GM19395 (cell line): ENCODE measurements around the gene SERTAD1.
"Not testable (repeated sequence)": the region's sequence is repeated elsewhere in the genome, so short reads cannot be mapped to it uniquely, and the experiment has no call there.

ENCODE experiments used
- ATAC-seq: cut with Tn5 transposase; IDR thresholded peaks from one replicate; pipeline ENCODE4 v1.9.1; 2021; ENCODE audit warnings: mild to moderate bottlenecking, moderate library complexity; ENCODE audit not compliant: unreplicated experiment

Gene SERTAD1

DNA sequence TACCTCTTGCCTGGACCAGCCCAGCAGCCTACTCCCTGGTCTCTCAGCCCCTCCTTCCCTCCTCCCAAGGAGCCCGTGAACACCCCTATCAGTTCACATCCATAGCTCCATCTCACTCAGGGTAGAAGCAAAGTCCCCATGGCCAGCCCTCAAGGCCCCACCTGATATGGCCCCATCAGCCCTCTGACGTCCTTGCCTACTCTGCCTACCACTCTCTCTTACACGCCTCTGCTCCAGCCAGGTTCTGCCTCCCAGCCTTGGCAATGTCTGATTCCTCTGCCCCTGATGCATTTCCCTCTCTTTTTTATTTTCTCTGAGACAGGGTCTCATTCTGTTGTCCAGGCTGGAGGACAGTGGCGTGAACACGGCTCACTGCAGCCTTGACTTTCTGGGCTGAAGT, 26.2 kb upstream of the SERTAD1 start:
- no peak for ATAC-seq

DNA sequence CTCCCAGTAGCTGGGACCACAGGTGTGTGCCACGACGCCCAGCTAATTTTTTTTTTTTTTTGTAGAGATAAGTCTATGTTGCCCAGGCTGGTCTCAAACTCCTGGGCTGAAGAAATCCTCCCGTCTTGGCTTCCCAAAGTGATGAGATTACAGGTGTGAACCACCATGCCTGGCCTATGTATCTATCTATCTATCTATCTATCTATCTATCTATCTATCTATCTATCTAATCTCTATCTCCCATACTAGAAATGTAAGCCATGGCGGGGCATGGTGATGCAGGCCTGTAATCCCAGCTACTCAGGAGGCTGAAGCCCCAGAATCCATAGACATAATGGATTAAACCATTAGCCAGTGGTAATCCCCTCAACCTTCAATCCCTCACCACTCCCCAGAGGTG, 24.9 kb upstream of the SERTAD1 start:
- ATAC-seq: no peak

GRCh38 chr19:40449506-40449905, 23.7 kb upstream of the SERTAD1 start:
- no peak for ATAC-seq

GRCh38 chr19:40446263-40446784, 20.5 kb upstream of the SERTAD1 start:
- ATAC-seq: no peak

DNA sequence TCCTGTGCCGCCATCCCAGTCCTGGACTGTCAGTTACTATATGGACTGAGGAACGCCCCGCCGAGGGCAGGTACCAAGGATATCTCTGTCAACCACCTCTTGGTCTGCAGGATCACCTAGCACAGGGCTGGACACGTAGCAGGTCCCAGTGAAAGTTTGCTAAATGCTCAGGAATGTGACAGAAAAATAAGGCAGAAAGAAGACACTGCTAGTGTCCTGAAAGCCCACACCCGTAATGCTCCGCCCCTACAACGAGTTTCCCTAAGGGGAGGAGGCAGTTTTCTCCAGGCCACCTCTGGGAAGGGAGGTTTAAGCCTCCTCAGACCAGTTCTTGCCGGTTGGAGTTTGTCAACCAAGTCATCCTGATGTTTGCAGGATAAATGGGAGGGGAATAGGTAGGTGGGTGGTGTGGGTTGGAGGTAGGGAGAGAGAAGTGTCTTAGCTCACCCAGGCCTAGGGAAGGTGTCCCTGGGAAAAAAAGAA, 20.0 kb upstream of the SERTAD1 start:
- no peak for ATAC-seq

- ATAC-seq: no peak
Measured at GRCh38 chr19:40444825-40445312, 19.1 kb upstream of the SERTAD1 start.

DNA sequence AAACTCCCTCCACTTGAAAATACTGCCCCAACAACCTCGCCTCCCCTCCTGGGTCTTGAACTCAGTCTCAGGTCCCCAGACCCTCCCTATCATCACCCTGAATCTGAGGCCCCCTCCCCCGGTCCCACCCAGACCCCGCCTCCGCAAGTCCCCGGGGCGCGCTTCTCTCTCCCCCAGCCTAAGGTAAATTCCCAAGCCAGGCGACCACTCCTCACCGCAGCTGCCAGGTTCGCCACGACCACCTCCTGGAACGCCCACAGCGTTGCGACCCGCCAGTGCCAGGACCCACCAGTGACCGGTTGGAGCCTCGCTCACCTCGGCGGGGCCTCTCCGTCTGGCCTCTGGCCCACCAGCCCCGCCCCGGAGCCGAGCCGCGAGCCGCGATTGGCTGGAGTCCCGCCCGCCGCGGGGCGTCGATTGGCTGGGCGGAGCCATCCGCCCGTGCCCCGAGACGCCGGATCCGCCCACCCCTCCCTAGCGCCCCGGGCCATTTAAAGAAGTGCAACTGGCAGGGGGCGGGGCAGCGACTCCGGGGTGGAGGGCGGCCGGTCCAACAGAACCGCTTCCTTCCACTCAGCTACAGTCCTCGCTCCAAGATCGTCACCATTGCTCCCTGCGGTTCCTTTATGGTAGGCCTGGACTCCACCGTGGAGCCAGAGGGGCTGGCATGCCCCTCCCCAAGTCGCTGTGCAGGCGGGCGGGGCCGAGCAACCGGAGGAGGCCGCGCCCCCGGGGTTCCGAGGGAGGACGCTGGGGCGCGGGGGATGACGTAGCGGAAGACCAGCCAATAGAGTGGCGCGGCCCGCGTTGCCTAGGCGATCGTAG, 18.4 kb upstream of the SERTAD1 start, which contains the start of gene SERTAD3:
SERTAD3 (minus strand) TSS at position 336 of the 825 bp plus-strand sequence. CDS start 2,255 bp downstream, outside the sequence.
- ATAC-seq: peak; percentile 66

DNA sequence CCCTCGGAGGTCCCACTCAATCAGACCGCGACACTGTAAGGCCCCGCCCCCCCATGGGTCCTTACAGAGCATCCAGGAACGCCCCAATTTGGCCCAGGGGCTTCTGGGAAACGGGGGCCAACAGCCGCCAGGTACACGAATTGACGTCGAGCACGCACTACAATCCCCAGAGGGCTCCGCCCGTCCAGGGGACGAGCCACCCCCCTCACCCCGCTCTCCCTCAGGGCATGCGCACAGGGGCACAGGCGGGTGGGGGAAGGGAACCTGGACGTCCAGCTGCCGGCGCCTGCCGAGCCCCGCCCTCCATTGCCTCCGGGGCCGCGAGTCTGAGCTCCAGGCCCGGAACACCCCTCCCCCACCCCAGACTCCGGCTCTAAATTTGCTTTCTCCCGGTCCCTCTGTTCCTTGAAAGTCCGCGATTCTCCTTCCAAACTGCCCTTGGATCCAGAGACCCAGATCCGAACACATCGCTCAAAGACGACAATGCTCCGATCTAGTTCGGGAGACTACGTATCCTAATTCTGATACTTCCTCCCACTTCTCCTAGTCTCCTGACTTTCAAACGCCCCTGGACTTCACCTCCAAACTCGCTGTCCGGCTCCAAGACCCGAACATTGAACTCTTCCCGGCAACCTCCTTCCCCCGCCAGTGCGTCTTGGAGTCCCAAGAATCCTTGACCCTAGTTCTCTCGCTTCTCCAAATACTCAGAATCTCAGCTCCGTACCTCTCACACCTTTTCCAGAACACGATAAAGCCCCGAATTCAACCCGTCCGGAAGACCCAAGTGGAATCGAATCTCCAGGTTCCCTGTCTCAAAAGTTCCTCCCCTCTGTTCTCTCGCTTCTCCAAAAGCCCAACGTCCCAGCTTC, 17.6 kb upstream of the SERTAD1 start:
- ATAC-seq: peak; percentile 79

- no peak for ATAC-seq
Measured at GRCh38 chr19:40442328-40443130, 16.7 kb upstream of the SERTAD1 start.

DNA sequence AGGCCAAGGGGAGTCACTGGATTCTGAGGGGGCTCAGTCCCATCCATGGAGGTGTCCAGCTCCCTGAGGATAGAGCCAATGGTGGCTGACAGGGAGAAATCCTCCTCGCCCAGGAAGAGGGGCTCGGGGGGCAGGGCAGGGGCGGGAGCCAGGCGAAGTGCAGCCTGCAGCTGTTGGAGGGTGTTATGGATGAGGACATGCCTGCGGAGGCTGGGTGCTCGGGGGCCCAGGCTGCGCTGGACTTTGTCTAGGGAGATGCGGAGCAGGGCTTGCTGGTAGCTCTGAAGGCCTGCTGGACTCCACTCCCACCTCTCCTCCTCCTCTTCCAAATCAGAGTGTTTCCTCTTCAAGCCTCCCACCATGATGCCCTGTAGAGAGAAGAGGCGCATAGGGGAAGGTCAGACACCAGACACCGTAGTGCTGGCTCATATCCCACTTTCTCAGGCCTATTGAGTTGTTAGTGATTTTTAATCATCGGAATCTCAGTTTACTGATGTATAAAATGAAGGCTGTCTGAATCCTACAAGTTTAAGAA, 16.0 kb upstream of the SERTAD1 start:
- no peak for ATAC-seq

GRCh38 chr19:40438284-40438683, 12.5 kb upstream of the SERTAD1 start:
- no peak for ATAC-seq

DNA sequence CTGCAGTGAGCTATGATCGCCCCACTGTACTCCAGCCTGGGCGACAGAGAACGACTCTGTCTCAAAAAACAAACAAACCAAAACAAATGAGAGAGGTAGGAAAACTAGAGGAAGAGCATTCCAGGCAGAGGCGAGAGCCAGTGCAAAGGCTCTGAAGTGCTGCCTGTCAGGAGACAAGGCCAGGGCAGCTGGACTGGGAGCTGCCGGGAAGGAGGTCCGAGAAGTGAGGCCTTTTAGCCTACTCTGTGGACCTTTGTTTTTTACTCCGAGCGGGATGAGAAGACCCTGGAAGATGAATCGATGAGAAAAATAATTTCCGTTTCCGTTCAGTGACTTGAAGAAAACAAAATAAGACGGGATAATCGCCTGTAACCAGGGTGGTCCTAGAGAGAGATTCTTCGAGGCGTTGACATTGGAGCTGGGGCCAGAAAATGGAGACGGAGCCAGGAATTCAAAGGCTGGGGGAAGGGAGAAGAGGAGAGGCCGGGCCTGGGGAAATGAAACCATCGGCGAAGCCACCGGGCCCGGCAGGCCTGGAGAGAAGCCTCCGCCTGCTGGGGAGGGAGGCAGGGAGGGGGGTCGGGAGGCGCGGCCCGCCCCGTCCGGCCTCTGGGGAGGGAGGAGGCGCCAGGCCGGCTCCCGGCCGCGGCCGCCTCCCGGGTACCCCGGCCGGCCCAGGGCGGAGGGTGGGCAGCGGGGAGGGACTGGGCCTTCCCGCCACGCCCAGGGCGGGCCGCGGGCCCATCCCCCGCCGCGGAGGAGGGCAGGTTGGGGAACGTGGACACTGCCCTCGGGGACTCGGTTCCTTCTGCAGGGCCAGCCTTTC, 7.8 kb upstream of the SERTAD1 start:
- no peak for ATAC-seq

DNA sequence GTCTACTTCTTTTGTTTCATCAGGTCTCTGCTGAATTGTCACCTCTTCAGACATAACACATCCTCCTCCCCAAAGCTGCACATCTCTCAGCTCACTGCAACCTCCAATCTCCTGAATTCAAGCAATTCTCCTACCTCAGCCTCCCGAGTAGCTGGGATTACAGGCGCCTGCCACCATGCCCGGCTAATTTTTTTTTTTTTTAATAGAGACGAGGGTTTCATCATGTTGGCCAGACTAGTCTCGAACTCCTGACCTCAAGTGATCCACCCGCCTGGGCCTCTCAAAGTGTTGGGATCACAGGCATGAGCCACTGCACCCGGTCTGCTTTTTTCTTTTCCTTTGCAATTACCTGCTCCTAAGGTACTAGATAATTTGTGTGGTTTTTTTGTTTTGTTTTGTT, 7.0 kb upstream of the SERTAD1 start:
- not testable (repeated sequence) for ATAC-seq

GRCh38 chr19:40431698-40432097, 5.9 kb upstream of the SERTAD1 start:
- ATAC-seq: no peak

DNA sequence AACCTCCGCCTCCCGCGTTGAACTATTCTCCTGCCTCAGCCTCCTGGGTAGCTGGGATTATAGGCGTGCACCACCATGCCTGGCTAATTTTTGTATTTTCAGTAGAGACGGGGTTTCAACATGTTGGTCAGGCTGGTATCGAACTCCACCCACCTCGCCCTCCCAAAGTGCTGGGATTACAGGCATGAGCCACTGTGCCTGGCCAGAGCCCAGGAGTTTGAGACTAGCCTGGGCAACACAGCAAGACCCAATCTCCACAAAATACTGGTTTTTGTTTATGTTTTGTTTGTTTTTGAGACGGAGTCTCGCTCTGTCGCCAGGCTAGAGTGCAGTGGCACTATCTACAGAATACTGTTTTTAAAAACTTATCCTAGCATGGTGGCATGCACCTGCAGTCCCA, 4.5 kb upstream of the SERTAD1 start:
- not testable (repeated sequence) for ATAC-seq

DNA sequence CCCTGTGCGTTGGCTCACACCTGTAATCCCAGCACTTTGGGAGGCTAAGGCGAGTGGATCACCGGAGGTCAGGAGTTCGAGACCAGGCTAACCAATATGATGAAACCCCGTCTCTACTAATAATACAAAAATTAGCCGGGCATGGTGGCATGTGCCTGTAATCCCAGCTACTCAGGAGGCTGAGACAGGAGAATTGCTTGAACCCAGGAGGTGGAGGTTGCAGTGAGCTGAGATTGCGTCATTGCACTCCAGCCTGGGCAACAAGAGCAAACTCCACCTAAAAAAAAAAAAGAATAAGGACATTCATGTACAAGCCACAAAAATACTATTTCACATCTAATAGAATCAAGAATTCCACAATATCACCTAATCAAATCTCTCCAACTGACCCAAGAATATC, 2.4 kb upstream of the SERTAD1 start:
- ATAC-seq: not testable (repeated sequence)

GRCh38 chr19:40424637-40425449, 949 bp downstream of the SERTAD1 start:
- no peak for ATAC-seq

- no peak for ATAC-seq
Measured at GRCh38 chr19:40423938-40424337, 1.9 kb downstream of the SERTAD1 start.
